ENCODE data around the gene MED26. TPM values are rescaled to one million over a fixed set of nuclear protein-coding genes. Genes with fewer than 3 reads are reported as not detected.

Gene MED26
- total and polyA plus RNA-seq, 2 of the 13 experiments (the other 11 are each of a cell fraction or from before 2014, with no cell fraction given): 3.5 to 3.8 TPM

DNA sequence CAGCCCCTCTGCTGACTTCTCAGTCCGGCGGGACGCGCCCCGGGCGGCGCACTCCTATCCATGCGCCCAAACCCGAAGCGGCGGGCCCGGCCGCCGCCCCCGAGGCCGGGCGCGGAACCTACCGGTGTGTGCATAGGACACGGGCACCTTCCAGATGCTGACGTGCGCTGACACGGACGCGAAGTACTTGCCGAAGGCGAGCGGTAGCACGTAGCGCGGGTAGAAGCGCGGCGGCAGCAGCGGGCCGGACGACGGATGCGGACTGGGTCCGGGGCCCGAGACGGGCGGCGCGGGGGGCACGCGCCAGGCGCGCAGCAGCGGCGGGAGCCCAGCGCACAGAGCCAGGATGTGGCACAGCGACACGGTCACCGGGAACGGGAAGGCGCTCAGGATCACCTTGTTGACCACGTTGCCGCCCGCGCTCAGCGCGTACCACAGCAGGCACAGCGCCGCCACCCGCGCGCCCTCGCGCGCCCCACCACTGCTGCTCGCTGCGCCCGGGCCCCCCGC is 56.1 kb downstream of the MED26 start:
- FAIRE-seq (no peak), DNase-seq (ENCODE audit: low spot score) (no peak), ATAC-seq (peak; percentile 2; the same call in 2 of the 3 replicates)
- BruUV-seq (replicated peaks): no TSS peak
- peak overlapping the region; percentile 83 to 96 (median 95) for H3K4me3 ChIP-seq (replicated peaks in 1 of 3; ENCODE audit: insufficient read depth in 1 of 3, low read depth in 2 of 3, low read length in 3 of 3)
- WGBS (ENCODE audit: low lambda C conversion rate): 0% methylated on average over 24 of the region's 75 CpGs
- no peak overlapping the region for H2AFZ ChIP-seq (ENCODE audit: low read length)
- H3K9me3 ChIP-seq (ENCODE audit: low read length): no peaks in the 10 kb centered on the region
- H3K4me1 ChIP-seq (ENCODE audit: insufficient read depth, low read length): peaks cover 42% of the 10 kb centered on the region
- H3K4me2 ChIP-seq (ENCODE audit: low read depth, low read length): peak overlapping the region; percentile 97
- no peaks in the 10 kb centered on the region; a peak in 1 of 5 replicates for H3K27me3 ChIP-seq (ENCODE audit: control insufficient read depth in 1 of 2, insufficient read depth in 2 of 2, low read length in 2 of 2)
- H3K79me2 ChIP-seq (ENCODE audit: insufficient read depth, low read length): peaks cover 58% of the 10 kb centered on the region
- peak overlapping the region; percentile 61 for H3K27ac ChIP-seq (ENCODE audit: extremely low read length, insufficient read depth, low read length)
- intact Hi-C loops (cut with micrococcal nuclease; ENCODE audit: unreplicated experiment): loop anchor here (5.0 kb wide), 1 partner anchor 55 kb away; the partner anchor contains the start of gene MED26
- in situ Hi-C loops (cut with HindIII; ENCODE audit: extremely low pct_ligation_motif_present, low pct_unique_long_range_greater_than_20kb): loop anchor here (5.0 kb wide), 1 partner anchor 55 kb away; the partner anchor contains the start of gene MED26
- no peaks in the 10 kb centered on the region for H4K20me1 ChIP-seq (ENCODE audit: insufficient read depth, low read length)
- ChIA-PET CTCF (ENCODE audit: low intra/inter-chr PET ratio, low total read pairs) (no interaction called here), POLR2A (interaction anchor here (1.0 to 1.4 kb wide), 6 partner anchors 12 to 89 kb away, joined by 3 to 6 read pairs (median 4); partner anchors contain the start of gene TMEM38A)
- peaks cover 17 to 38% of the 10 kb centered on the region in 2 experiments; a peak in 4 of 5 replicates for H3K36me3 ChIP-seq (replicated peaks in 1 of 2; ENCODE audit: control insufficient read depth in 1 of 2, insufficient read depth in 2 of 2, low read length in 2 of 2)
- H3K9ac ChIP-seq (ENCODE audit: insufficient read depth, low read depth, low read length): peak overlapping the region; percentile 90
- TF ChIP-seq ZNF724P (CRISPR knock-in tag; IDR thresholded peaks at IDR 0.05; ENCODE audit: borderline replicate concordance) (0 out of 2 replicates have a peak, but pooled peaks have one; percentile 22), KDM5A (IDR thresholded peaks at IDR 0.05; ENCODE audit: borderline replicate concordance, low read length) (peak; percentile 83), IRX3 (CRISPR knock-in tag; IDR thresholded peaks at IDR 0.05; ENCODE audit: borderline replicate concordance, low read depth) (0 out of 2 replicates have a peak, but pooled peaks have one; percentile 50), ZNF383 (CRISPR knock-in tag; IDR thresholded peaks at IDR 0.05; ENCODE audit: borderline replicate concordance) (0 out of 2 replicates have a peak, but pooled peaks have one; percentile 12), ZBTB3 (CRISPR knock-in tag; IDR thresholded peaks at IDR 0.05; ENCODE audit: borderline replicate concordance, low read depth) (no peak), NKX3-1 (CRISPR knock-in tag; IDR thresholded peaks at IDR 0.05) (0 out of 2 replicates have a peak, but pooled peaks have one; percentile 8), ZNF607 (CRISPR knock-in tag; IDR thresholded peaks at IDR 0.05; ENCODE audit: borderline replicate concordance) (peak; percentile 13; the same call in 1 of the 2 replicates), ZNF878 (CRISPR knock-in tag; IDR thresholded peaks at IDR 0.05) (no peak), MXI1 (IDR thresholded peaks at IDR 0.05; ENCODE audit: borderline replicate concordance, low read depth, low read length) (peak; percentile 43; the same call in 1 of the 3 replicates), TGIF2 (CRISPR knock-in tag; IDR thresholded peaks at IDR 0.05) (0 out of 2 replicates have a peak, but pooled peaks have one; percentile 34), YEATS4 (CRISPR knock-in tag; IDR thresholded peaks at IDR 0.05; ENCODE audit: borderline replicate concordance) (peak; percentile 46; the same call in 1 of the 2 replicates), ZSCAN21 (CRISPR knock-in tag; IDR thresholded peaks at IDR 0.05; ENCODE audit: borderline replicate concordance) (peak; percentile 74; the same call in 1 of the 2 replicates), ZNF564 (CRISPR knock-in tag; IDR thresholded peaks at IDR 0.05) (no peak)
- TF ChIP-seq, protein P1, sequence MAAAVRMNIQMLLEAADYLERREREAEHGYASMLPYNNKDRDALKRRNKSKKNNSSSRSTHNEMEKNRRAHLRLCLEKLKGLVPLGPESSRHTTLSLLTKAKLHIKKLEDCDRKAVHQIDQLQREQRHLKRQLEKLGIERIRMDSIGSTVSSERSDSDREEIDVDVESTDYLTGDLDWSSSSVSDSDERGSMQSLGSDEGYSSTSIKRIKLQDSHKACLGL (CRISPR knock-in tag; IDR thresholded peaks at IDR 0.05): 0 out of 2 replicates have a peak, but pooled peaks have one; percentile 37
- TF ChIP-seq, protein P2, sequence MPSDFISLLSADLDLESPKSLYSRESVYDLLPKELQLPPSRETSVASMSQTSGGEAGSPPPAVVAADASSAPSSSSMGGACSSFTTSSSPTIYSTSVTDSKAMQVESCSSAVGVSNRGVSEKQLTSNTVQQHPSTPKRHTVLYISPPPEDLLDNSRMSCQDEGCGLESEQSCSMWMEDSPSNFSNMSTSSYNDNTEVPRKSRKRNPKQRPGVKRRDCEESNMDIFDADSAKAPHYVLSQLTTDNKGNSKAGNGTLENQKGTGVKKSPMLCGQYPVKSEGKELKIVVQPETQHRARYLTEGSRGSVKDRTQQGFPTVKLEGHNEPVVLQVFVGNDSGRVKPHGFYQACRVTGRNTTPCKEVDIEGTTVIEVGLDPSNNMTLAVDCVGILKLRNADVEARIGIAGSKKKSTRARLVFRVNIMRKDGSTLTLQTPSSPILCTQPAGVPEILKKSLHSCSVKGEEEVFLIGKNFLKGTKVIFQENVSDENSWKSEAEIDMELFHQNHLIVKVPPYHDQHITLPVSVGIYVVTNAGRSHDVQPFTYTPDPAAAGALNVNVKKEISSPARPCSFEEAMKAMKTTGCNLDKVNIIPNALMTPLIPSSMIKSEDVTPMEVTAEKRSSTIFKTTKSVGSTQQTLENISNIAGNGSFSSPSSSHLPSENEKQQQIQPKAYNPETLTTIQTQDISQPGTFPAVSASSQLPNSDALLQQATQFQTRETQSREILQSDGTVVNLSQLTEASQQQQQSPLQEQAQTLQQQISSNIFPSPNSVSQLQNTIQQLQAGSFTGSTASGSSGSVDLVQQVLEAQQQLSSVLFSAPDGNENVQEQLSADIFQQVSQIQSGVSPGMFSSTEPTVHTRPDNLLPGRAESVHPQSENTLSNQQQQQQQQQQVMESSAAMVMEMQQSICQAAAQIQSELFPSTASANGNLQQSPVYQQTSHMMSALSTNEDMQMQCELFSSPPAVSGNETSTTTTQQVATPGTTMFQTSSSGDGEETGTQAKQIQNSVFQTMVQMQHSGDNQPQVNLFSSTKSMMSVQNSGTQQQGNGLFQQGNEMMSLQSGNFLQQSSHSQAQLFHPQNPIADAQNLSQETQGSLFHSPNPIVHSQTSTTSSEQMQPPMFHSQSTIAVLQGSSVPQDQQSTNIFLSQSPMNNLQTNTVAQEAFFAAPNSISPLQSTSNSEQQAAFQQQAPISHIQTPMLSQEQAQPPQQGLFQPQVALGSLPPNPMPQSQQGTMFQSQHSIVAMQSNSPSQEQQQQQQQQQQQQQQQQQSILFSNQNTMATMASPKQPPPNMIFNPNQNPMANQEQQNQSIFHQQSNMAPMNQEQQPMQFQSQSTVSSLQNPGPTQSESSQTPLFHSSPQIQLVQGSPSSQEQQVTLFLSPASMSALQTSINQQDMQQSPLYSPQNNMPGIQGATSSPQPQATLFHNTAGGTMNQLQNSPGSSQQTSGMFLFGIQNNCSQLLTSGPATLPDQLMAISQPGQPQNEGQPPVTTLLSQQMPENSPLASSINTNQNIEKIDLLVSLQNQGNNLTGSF (CRISPR knock-in tag; IDR thresholded peaks at IDR 0.05): 0 out of 2 replicates have a peak, but pooled peaks have one; percentile 24
- TF ChIP-seq, protein P3, sequence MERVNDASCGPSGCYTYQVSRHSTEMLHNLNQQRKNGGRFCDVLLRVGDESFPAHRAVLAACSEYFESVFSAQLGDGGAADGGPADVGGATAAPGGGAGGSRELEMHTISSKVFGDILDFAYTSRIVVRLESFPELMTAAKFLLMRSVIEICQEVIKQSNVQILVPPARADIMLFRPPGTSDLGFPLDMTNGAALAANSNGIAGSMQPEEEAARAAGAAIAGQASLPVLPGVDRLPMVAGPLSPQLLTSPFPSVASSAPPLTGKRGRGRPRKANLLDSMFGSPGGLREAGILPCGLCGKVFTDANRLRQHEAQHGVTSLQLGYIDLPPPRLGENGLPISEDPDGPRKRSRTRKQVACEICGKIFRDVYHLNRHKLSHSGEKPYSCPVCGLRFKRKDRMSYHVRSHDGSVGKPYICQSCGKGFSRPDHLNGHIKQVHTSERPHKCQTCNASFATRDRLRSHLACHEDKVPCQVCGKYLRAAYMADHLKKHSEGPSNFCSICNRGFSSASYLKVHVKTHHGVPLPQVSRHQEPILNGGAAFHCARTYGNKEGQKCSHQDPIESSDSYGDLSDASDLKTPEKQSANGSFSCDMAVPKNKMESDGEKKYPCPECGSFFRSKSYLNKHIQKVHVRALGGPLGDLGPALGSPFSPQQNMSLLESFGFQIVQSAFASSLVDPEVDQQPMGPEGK (CRISPR knock-in tag; IDR thresholded peaks at IDR 0.05): no peak
